VCaP (cell line): ENCODE results near the gene DNAH11.

Experiments
- H3K27ac ChIP-seq: fragments of 450-650 bp; 2 replicates; pipeline ENCODE4 v1.5.1; 2017
- CTCF ChIP-seq: fragments of 450-650 bp; conservative IDR thresholded peaks from 2 replicates; pipeline ENCODE4 v1.5.1; 2017; ENCODE audit warnings: mild to moderate bottlenecking, moderate library complexity

DNAH11 gene

GRCh38 chr7:21636694-21637093 lies 93.9 kb downstream of the DNAH11 start:
- no peak overlapping the region for H3K27ac ChIP-seq

DNA sequence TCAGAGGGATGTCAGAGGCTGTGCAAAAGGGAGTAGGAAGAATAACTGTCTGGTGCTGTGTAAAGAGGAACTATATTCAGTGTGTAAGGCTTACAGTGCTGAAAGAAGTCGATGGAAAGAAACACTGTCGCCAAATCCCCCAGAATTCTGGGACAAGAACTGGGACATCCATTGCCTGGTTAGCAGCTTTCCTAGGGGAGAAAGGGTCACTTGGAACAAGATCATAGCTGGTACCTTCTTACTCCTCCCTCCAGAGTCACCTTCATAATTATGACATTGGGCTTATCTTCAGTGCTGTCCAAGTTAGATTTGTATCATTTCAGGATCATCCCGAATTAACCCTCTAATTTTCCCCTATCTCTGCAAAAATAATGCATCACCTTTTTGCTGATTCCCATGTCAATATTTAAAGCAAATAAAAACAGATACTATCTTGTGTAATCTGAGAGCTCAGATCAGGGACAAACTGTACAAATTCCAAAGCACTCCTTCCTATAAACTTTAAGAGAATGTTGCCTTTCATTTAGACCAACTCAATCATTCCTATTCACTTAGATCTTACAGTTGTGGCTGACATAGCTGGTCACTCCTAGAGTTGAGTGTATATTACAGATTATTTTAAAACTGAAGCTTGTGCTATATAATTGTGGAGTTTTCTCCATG lies 96.5 kb downstream of the DNAH11 start:
- H3K27ac ChIP-seq = peak overlapping the region; percentile 50
- no peak for TF ChIP-seq CTCF

More at GRCh38 chr7:21636694-21637093, 93.9 kb downstream of the DNAH11 start:
- TF ChIP-seq CTCF = no peak

DNA sequence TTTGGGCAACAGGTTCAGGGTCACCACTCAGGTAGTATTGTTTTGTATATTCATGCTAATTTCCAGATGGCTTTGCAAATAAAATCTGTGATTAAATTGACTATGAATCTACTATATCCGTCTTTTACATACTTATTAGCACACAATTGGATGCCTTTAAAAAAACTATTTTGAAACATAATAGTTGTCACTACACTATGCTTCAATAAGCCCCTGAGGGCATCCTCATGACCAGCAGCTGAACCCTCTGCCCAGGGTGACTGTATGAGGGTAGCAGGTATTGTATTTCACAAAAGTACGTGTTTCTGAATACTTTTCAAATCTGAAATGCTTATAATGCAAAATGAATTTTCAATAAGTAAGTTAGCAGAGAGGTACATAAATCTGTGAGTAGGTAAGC lies 97.3 kb downstream of the DNAH11 start:
- TF ChIP-seq CTCF = no peak
- H3K27ac ChIP-seq = peak overlapping the region; percentile 50

DNA sequence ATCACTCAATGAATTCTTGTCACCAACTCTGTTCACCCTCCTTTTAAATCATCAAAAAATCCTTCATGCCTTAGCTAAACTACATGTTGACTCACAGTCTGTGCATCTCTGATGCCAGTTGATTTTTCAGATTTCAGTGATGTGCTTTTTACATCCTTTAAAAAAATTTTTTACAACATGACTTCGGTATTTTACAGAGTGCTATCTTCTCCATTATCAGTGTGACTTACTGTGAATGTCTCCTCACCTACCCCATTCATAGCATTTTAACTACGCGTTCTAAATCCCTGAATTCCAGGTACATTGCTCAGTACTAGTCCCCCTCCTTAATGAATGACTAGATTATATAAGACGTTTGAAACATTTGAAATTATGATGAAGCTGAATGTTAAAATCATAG lies 98.7 kb downstream of the DNAH11 start:
- no peak overlapping the region for H3K27ac ChIP-seq
- TF ChIP-seq CTCF = no peak

GRCh38 chr7:21642422-21642821 lies 99.6 kb downstream of the DNAH11 start:
- H3K27ac ChIP-seq = no peak overlapping the region
- no peak for TF ChIP-seq CTCF

DNA sequence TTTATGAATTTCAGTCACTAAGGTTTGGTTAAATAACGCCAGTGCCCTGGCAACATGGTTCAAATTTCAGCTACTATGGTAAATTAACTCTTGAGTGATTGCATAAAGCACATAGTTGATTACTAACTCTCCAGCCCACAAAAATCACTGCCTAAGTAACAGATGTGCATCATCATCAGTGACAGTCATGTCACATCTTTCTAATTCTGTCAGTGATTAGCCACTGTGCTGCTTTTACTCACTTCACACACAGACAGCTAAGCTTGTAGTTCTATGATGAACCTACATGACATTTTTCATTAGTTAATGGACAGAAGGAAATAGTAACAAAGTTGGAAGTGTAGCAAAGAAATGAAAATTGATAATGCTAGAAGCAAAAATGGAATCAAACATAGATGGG lies 108.9 kb downstream of the DNAH11 start:
- H3K27ac ChIP-seq = no peak overlapping the region
- TF ChIP-seq CTCF = no peak

GRCh38 chr7:21653623-21654022 lies 110.8 kb downstream of the DNAH11 start:
- no peak overlapping the region for H3K27ac ChIP-seq
- TF ChIP-seq CTCF = no peak
